OCI-LY7 (cell line): Measurements from ENCODE around the gene VPS13C.

ENCODE experiments used
- EZH2phosphoT487 ChIP-seq: fragments of 200-600 bp; sonication (generic); IDR thresholded peaks from 2 replicates; pipeline ENCODE4 v1.6.1; 2018; ENCODE audit warnings: low read depth, borderline replicate concordance, mild to moderate bottlenecking, mixed run types, antibody characterized with exemption, low read length, moderate library complexity, mixed read lengths
- TF ChIP-seq, protein P1 (sequence below): fragments of 200-600 bp; sonication (generic); conservative IDR thresholded peaks from 2 replicates; pipeline ENCODE4 v1.5.1; 2014; ENCODE audit warnings: mild to moderate bottlenecking, antibody characterized with exemption, low read length, moderate library complexity, mixed read lengths

DNA sequence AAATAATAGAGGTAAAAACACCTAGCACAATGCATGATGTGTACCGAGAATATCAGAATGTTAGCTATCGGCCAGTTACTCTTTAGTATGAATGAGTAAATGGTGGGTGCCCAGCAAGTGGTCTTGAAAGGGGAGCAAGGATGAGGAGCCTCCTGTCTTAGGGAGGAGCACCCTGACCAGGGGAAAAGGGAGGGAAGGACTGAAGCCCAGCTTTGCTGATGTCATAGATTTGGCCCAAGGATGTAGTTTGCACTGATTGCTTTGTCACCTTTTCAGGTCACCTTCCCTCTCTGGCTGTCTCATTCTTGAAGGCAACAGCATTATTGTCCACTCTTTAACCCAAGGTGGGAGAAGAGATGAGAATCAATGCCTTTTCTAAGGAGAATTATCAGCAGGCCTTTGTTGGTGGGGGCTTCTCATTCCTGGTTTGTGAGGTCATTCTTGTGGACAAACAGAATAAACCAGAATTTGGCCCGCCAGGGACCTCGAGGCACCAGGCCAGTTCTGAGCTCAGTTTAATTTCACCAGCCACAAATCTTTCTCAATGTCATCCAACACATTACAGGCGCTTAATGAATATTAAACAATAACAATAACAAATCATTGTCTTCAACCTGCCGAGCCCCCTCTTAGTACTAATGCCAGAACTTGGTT lies 231.3 kb downstream of the VPS13C start:
- TF ChIP-seq, protein P1, sequence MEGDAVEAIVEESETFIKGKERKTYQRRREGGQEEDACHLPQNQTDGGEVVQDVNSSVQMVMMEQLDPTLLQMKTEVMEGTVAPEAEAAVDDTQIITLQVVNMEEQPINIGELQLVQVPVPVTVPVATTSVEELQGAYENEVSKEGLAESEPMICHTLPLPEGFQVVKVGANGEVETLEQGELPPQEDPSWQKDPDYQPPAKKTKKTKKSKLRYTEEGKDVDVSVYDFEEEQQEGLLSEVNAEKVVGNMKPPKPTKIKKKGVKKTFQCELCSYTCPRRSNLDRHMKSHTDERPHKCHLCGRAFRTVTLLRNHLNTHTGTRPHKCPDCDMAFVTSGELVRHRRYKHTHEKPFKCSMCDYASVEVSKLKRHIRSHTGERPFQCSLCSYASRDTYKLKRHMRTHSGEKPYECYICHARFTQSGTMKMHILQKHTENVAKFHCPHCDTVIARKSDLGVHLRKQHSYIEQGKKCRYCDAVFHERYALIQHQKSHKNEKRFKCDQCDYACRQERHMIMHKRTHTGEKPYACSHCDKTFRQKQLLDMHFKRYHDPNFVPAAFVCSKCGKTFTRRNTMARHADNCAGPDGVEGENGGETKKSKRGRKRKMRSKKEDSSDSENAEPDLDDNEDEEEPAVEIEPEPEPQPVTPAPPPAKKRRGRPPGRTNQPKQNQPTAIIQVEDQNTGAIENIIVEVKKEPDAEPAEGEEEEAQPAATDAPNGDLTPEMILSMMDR = no peak
- no peak for TF ChIP-seq EZH2phosphoT487
